HepG2 (cell line): Measurements from ENCODE around the gene CD68. TPM values are rescaled to one million over a fixed set of nuclear protein-coding genes. Genes with fewer than 3 reads are reported as not detected.
A peak's percentile ranks its signal among the peaks of the same experiment; 100 is the strongest.

Source experiments
- AGO1 ChIP-seq: fragments of 200-400 bp; formaldehyde crosslinking; IDR thresholded peaks from 2 replicates; pipeline ENCODE4 v1.6.1; 2017; ENCODE audit warnings: mild to moderate bottlenecking, low read depth, low read length, moderate library complexity; ENCODE audit not compliant: poor library complexity, severe bottlenecking
- AKAP8 ChIP-seq: sonication (generic); formaldehyde crosslinking; IDR thresholded peaks from 2 replicates; pipeline ENCODE4 v1.5.1; 2020; ENCODE audit warnings: mild to moderate bottlenecking, missing genetic modification reagents
- CREM ChIP-seq, 2 experiments: sonication (generic) in 1 of 2; formaldehyde crosslinking in 1 of 2; IDR thresholded peaks; 2 replicates each; pipeline versions ENCODE4 v1.4.0 to v1.6.1; 2016 to 2020; ENCODE audit warnings: antibody characterized with exemption in 1 of 2, mild to moderate bottlenecking in 1 of 2, missing genetic modification reagents in 1 of 2
- FOXC1 ChIP-seq: sonication (generic); formaldehyde crosslinking; IDR thresholded peaks from 2 replicates; pipeline ENCODE4 v1.8.0; 2022; ENCODE audit warnings: mild to moderate bottlenecking, missing genetic modification reagents, borderline replicate concordance
- GTF3A ChIP-seq: sonication (generic); formaldehyde crosslinking; conservative IDR thresholded peaks from 2 replicates; pipeline ENCODE4 v1.4.0; 2020; ENCODE audit warnings: mild to moderate bottlenecking, missing genetic modification reagents
- HOXA3 ChIP-seq: sonication (generic); formaldehyde crosslinking; IDR thresholded peaks from 2 replicates; pipeline ENCODE4 v1.5.0; 2020; ENCODE audit warnings: missing genetic modification reagents
- JDP2 ChIP-seq: sonication (generic); formaldehyde crosslinking; IDR thresholded peaks from 2 replicates; pipeline ENCODE4 v1.8.1; 2022; ENCODE audit warnings: missing genetic modification reagents, borderline replicate concordance
- KLF12 ChIP-seq: sonication (generic); formaldehyde crosslinking; IDR thresholded peaks from 2 replicates; pipeline ENCODE4 v1.4.0; 2020; ENCODE audit warnings: missing genetic modification reagents, borderline replicate concordance
- MIER3 ChIP-seq: IDR thresholded peaks from 2 replicates; pipeline ENCODE4 v1.6.1; 2016; ENCODE audit warnings: missing compliant biosample characterization, borderline replicate concordance
- ONECUT2 ChIP-seq: sonication (generic); formaldehyde crosslinking; IDR thresholded peaks from 2 replicates; pipeline ENCODE4 v1.4.0; 2020; ENCODE audit warnings: missing genetic modification reagents
- SOX6 ChIP-seq, 2 experiments: fragments of 450-650 bp in 1 of 2; sonication (generic) in 1 of 2; formaldehyde crosslinking in 1 of 2; IDR thresholded peaks; 2 replicates each; pipeline versions ENCODE4 v1.4.0 to v1.6.1; 2017 to 2020; ENCODE audit warnings: antibody characterized with exemption in 1 of 2, mild to moderate bottlenecking in 1 of 2, missing genetic modification reagents in 1 of 2
- TBX2 ChIP-seq: sonication (generic); formaldehyde crosslinking; IDR thresholded peaks from 2 replicates; pipeline ENCODE4 v1.5.0; 2020; ENCODE audit warnings: missing genetic modification reagents, mild to moderate bottlenecking, borderline replicate concordance
- ZFP62 ChIP-seq: sonication (generic); formaldehyde crosslinking; IDR thresholded peaks from 2 replicates; pipeline ENCODE4 v1.4.0; 2020; ENCODE audit warnings: missing genetic modification reagents
- ZNF530 ChIP-seq: sonication (generic); formaldehyde crosslinking; IDR thresholded peaks from 2 replicates; pipeline ENCODE4 v1.5.0; 2020; ENCODE audit warnings: low read depth, mild to moderate bottlenecking, missing genetic modification reagents
- ZNF746 ChIP-seq: sonication (generic); formaldehyde crosslinking; IDR thresholded peaks from 2 replicates; pipeline ENCODE4 v1.8.0; 2022; ENCODE audit warnings: mild to moderate bottlenecking, missing genetic modification reagents
- ZNF83 ChIP-seq: sonication (generic); formaldehyde crosslinking; IDR thresholded peaks from 2 replicates; pipeline ENCODE4 v1.4.0; 2020; ENCODE audit warnings: missing genetic modification reagents, mild to moderate bottlenecking, borderline replicate concordance
- polyA plus RNA-seq, 8 experiments: library from polyadenylated mRNA; depleted of rRNA in 3 of 8; stranded (reverse) in 7 of 8; unstranded in 1 of 8; fragments of >200 nt; fragmentation: Illumina TruSeq in 4 of 8; extraction: Trizol in 4 of 8; gene quantifications; 2 replicates each; pipeline versions ENCODE4 v1.2.1 to v1.2.3, GENCODE V29; 2011 to 2016; ENCODE audit warnings: low read depth in 4 of 8, missing spikeins in 1 of 8, mixed read lengths in 1 of 8; ENCODE audit not compliant: insufficient read depth in 1 of 8
- total RNA-seq, 5 experiments: library from RNA; depleted of rRNA; stranded (reverse); fragments of >200 nt; fragmentation: Illumina TruSeq; extraction: Trizol; gene quantifications; 2 replicates each; pipeline ENCODE4 v1.2.3, GENCODE V29; 2016; ENCODE audit warnings: low read depth in 1 of 5
- TF ChIP-seq, protein P1 (sequence below): IDR thresholded peaks from 2 replicates; pipeline ENCODE4 v1.6.1; 2012; ENCODE audit warnings: low read depth, low read length, improper control_type of control experiment
- TF ChIP-seq, protein P2 (sequence below): sonication (generic); formaldehyde crosslinking; IDR thresholded peaks from 2 replicates; pipeline ENCODE4 v1.5.1; 2020; ENCODE audit warnings: missing genetic modification reagents, mild to moderate bottlenecking, borderline replicate concordance
- TF ChIP-seq, protein P3 (sequence below): sonication (generic); formaldehyde crosslinking; IDR thresholded peaks from 2 replicates; pipeline ENCODE4 v1.5.0; 2020; ENCODE audit warnings: missing genetic modification reagents, mild to moderate bottlenecking, borderline replicate concordance
- TF ChIP-seq, protein P4 (sequence below): sonication (generic); formaldehyde crosslinking; IDR thresholded peaks from 2 replicates; pipeline ENCODE4 v1.4.0; 2020; ENCODE audit warnings: missing genetic modification reagents, low read depth, mild to moderate bottlenecking, borderline replicate concordance
- TF ChIP-seq, protein P5 (sequence below): sonication (generic); formaldehyde crosslinking; IDR thresholded peaks from 2 replicates; pipeline ENCODE4 v1.4.0; 2020; ENCODE audit warnings: missing genetic modification reagents, borderline replicate concordance

CD68 gene
- total and polyA plus RNA-seq, 2 of the 13 experiments (the other 11 are each of a cell fraction or from before 2014, with no cell fraction given), result 10.3 to 104 TPM

DNA sequence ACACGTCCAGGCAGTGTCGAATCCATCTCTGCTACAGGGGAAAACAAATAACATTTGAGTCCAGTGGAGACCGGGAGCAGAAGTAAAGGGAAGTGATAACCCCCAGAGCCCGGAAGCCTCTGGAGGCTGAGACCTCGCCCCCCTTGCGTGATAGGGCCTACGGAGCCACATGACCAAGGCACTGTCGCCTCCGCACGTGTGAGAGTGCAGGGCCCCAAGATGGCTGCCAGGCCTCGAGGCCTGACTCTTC is 7.2 kb upstream of the CD68 start (continued):
- TF ChIP-seq, protein P1, sequence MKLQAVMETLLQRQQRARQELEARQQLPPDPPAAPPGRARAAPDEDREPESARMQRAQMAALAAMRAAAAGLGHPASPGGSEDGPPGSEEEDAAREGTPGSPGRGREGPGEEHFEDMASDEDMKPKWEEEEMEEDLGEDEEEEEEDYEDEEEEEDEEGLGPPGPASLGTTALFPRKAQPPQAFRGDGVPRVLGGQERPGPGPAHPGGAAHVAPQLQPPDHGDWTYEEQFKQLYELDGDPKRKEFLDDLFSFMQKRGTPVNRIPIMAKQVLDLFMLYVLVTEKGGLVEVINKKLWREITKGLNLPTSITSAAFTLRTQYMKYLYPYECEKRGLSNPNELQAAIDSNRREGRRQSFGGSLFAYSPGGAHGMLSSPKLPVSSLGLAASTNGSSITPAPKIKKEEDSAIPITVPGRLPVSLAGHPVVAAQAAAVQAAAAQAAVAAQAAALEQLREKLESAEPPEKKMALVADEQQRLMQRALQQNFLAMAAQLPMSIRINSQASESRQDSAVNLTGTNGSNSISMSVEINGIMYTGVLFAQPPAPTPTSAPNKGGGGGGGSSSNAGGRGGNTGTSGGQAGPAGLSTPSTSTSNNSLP, result no peak
- TF ChIP-seq ZNF83 (no peak), CREM (IDR thresholded peaks at IDR 0.05) (no peak), CREM (CRISPR knock-in tag; IDR thresholded peaks at IDR 0.05) (no peak; the same call in 1 of the 2 replicates), JDP2 (CRISPR knock-in tag) (no peak), AKAP8 (CRISPR knock-in tag) (no peak), SOX6 (IDR thresholded peaks at IDR 0.05) (no peak), SOX6 (CRISPR knock-in tag; IDR thresholded peaks at IDR 0.05) (no peak; the same call in 1 of the 2 replicates), MIER3 (CRISPR knock-in tag) (no peak), ZFP62 (no peak), GTF3A (CRISPR knock-in tag) (no peak; the same call in 1 of the 2 replicates), HOXA3 (peak; percentile 99), ZNF530 (CRISPR knock-in tag) (no peak), TBX2 (CRISPR knock-in tag) (peak; percentile 93; the same call in 1 of the 2 replicates), KLF12 (CRISPR knock-in tag) (peak; percentile 60; the same call in 1 of the 2 replicates), FOXC1 (peak; percentile 81; the same call in 1 of the 2 replicates), AGO1 (no peak), ZNF746 (CRISPR knock-in tag) (peak; percentile 56; the same call in 1 of the 2 replicates), ONECUT2 (CRISPR knock-in tag) (no peak)
- TF ChIP-seq, protein P2, sequence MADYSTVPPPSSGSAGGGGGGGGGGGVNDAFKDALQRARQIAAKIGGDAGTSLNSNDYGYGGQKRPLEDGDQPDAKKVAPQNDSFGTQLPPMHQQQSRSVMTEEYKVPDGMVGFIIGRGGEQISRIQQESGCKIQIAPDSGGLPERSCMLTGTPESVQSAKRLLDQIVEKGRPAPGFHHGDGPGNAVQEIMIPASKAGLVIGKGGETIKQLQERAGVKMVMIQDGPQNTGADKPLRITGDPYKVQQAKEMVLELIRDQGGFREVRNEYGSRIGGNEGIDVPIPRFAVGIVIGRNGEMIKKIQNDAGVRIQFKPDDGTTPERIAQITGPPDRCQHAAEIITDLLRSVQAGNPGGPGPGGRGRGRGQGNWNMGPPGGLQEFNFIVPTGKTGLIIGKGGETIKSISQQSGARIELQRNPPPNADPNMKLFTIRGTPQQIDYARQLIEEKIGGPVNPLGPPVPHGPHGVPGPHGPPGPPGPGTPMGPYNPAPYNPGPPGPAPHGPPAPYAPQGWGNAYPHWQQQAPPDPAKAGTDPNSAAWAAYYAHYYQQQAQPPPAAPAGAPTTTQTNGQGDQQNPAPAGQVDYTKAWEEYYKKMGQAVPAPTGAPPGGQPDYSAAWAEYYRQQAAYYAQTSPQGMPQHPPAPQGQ, result no peak
- TF ChIP-seq, protein P3, sequence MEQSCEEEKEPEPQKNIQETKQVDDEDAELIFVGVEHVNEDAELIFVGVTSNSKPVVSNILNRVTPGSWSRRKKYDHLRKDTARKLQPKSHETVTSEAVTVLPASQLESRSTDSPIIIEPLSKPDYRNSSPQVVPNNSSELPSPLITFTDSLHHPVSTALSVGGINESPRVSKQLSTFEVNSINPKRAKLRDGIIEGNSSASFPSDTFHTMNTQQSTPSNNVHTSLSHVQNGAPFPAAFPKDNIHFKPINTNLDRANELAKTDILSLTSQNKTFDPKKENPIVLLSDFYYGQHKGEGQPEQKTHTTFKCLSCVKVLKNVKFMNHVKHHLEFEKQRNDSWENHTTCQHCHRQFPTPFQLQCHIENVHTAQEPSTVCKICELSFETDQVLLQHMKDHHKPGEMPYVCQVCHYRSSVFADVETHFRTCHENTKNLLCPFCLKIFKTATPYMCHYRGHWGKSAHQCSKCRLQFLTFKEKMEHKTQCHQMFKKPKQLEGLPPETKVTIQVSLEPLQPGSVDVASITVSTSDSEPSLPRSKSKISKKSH (CRISPR knock-in tag), result 0 out of 2 replicates have a peak, but pooled peaks have one; percentile 21
- TF ChIP-seq, protein P4, sequence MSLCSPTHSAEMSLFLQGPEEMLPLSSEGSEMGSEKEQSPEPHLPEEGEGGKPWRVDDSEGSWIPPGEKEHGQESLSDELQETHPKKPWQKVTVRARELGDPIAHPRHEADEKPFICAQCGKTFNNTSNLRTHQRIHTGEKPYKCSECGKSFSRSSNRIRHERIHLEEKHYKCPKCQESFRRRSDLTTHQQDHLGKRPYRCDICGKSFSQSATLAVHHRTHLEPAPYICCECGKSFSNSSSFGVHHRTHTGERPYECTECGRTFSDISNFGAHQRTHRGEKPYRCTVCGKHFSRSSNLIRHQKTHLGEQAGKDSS, result 0 out of 2 replicates have a peak, but pooled peaks have one; percentile 44
- TF ChIP-seq, protein P5, sequence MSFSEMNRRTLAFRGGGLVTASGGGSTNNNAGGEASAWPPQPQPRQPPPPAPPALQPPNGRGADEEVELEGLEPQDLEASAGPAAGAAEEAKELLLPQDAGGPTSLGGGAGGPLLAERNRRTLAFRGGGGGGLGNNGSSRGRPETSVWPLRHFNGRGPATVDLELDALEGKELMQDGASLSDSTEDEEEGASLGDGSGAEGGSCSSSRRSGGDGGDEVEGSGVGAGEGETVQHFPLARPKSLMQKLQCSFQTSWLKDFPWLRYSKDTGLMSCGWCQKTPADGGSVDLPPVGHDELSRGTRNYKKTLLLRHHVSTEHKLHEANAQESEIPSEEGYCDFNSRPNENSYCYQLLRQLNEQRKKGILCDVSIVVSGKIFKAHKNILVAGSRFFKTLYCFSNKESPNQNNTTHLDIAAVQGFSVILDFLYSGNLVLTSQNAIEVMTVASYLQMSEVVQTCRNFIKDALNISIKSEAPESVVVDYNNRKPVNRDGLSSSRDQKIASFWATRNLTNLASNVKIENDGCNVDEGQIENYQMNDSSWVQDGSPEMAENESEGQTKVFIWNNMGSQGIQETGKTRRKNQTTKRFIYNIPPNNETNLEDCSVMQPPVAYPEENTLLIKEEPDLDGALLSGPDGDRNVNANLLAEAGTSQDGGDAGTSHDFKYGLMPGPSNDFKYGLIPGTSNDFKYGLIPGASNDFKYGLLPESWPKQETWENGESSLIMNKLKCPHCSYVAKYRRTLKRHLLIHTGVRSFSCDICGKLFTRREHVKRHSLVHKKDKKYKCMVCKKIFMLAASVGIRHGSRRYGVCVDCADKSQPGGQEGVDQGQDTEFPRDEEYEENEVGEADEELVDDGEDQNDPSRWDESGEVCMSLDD (CRISPR knock-in tag), result peak; percentile 54; the same call in 1 of the 2 replicates
